ENCODE measurements around the gene HECW1. TPM values are rescaled to one million over a fixed set of nuclear protein-coding genes. Genes with fewer than 3 reads are reported as not detected.

Gene HECW1
- total RNA-seq, 1 experiment from 2014 or later = not detected

GRCh38 chr7:43143918-43144589, 31.6 kb downstream of the HECW1 start:
- DNase-seq (ENCODE audit: low spot score) = no peak

GRCh38 chr7:43148161-43148731, 35.8 kb downstream of the HECW1 start:
- DNase-seq (ENCODE audit: low spot score) = no peak

GRCh38 chr7:43151076-43151475, 38.6 kb downstream of the HECW1 start:
- no peak for DNase-seq (ENCODE audit: low spot score)

GRCh38 chr7:43152696-43153095, 40.2 kb downstream of the HECW1 start:
- DNase-seq (ENCODE audit: low spot score) = no peak

GRCh38 chr7:43155636-43156035, 43.2 kb downstream of the HECW1 start:
- no peak for DNase-seq (ENCODE audit: low spot score)

- no peak for DNase-seq (ENCODE audit: low spot score)
Observed at GRCh38 chr7:43163885-43164284, 51.4 kb downstream of the HECW1 start.

GRCh38 chr7:43164757-43165156, 52.3 kb downstream of the HECW1 start:
- DNase-seq (ENCODE audit: low spot score) = no peak

GRCh38 chr7:43166686-43167085, 54.2 kb downstream of the HECW1 start:
- no peak for DNase-seq (ENCODE audit: low spot score)

GRCh38 chr7:43169076-43169475, 56.6 kb downstream of the HECW1 start:
- DNase-seq (ENCODE audit: low spot score) = no peak

GRCh38 chr7:43170571-43170970, 58.1 kb downstream of the HECW1 start:
- DNase-seq (ENCODE audit: low spot score) = no peak

- DNase-seq (ENCODE audit: low spot score) = no peak
Observed at GRCh38 chr7:43175570-43176200, 63.2 kb downstream of the HECW1 start.

GRCh38 chr7:43179393-43179792, 66.9 kb downstream of the HECW1 start:
- DNase-seq (ENCODE audit: low spot score) = no peak

- no peak for DNase-seq (ENCODE audit: low spot score)
Observed at GRCh38 chr7:43192806-43193460, 80.5 kb downstream of the HECW1 start.

- no peak for DNase-seq (ENCODE audit: low spot score)
Observed at GRCh38 chr7:43193893-43194292, 81.4 kb downstream of the HECW1 start.

GRCh38 chr7:43195256-43195655, 82.8 kb downstream of the HECW1 start:
- peak; percentile 14 for DNase-seq (ENCODE audit: low spot score)

- DNase-seq (ENCODE audit: low spot score) = no peak
Observed at GRCh38 chr7:43195768-43196167, 83.3 kb downstream of the HECW1 start.

- DNase-seq (ENCODE audit: low spot score) = no peak
Observed at GRCh38 chr7:43196379-43196778, 83.9 kb downstream of the HECW1 start.

GRCh38 chr7:43198016-43198415, 85.6 kb downstream of the HECW1 start:
- DNase-seq (ENCODE audit: low spot score) = no peak

- no peak for DNase-seq (ENCODE audit: low spot score)
Observed at GRCh38 chr7:43198599-43199090, 86.2 kb downstream of the HECW1 start.

- no peak for DNase-seq (ENCODE audit: low spot score)
Observed at GRCh38 chr7:43199371-43200160, 87.1 kb downstream of the HECW1 start.

- DNase-seq (ENCODE audit: low spot score) = no peak
Observed at GRCh38 chr7:43201912-43202311, 89.5 kb downstream of the HECW1 start.

- no peak for DNase-seq (ENCODE audit: low spot score)
Observed at GRCh38 chr7:43204081-43204480, 91.6 kb downstream of the HECW1 start.
